ENCODE results near the gene DYSF.

DNA sequence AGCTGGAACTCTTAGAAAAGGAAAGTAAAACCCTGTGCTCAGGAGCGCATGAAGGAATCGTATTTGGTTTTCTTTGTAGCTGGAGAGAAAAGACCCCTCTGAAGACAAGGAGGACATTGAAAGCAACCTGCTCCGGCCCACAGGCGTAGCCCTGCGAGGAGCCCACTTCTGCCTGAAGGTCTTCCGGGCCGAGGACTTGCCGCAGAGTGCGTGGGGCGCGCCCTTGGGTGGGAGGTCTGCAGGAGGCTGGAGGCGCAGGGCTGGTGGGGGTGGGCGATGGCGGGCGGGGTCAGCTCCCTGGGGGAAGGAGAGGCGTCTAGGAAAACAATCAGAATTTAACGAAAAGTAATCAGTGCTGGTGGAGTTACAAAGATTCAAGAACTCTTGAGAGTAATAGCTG is 72.8 kb downstream of the DYSF start:
- TF ChIP-seq, protein P1, sequence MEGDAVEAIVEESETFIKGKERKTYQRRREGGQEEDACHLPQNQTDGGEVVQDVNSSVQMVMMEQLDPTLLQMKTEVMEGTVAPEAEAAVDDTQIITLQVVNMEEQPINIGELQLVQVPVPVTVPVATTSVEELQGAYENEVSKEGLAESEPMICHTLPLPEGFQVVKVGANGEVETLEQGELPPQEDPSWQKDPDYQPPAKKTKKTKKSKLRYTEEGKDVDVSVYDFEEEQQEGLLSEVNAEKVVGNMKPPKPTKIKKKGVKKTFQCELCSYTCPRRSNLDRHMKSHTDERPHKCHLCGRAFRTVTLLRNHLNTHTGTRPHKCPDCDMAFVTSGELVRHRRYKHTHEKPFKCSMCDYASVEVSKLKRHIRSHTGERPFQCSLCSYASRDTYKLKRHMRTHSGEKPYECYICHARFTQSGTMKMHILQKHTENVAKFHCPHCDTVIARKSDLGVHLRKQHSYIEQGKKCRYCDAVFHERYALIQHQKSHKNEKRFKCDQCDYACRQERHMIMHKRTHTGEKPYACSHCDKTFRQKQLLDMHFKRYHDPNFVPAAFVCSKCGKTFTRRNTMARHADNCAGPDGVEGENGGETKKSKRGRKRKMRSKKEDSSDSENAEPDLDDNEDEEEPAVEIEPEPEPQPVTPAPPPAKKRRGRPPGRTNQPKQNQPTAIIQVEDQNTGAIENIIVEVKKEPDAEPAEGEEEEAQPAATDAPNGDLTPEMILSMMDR (optimal IDR thresholded peaks at IDR 0.05 in 1 of 3, IDR thresholded peaks at IDR 0.05 in 1 of 3, conservative IDR thresholded peaks at IDR 0.05 in 1 of 3; ENCODE audit: extremely low read depth in 1 of 3, insufficient read depth in 2 of 3, low read length in 3 of 3) = no peak
- TF ChIP-seq EZH2 (IDR thresholded peaks at IDR 0.05; ENCODE audit: low read length) = no peak

All from keratinocyte (primary cell).